Measurements from ENCODE around the gene MELK. TPM values are rescaled to one million over a fixed set of nuclear protein-coding genes. Genes with fewer than 3 reads are reported as not detected.

Gene MELK
- total RNA-seq, 2 experiments from 2014 or later, result 44.3 to 49.5 TPM

- Mint-ChIP-seq H3K27me3 (no peaks in the 10 kb centered on the region), H3K4me3 (no peak overlapping the region), H3K9me3 (no peaks in the 10 kb centered on the region), H3K36me3 (ENCODE audit: low read depth) (peaks cover 30% of the 10 kb centered on the region), H3K4me1 (ENCODE audit: low read depth) (no peaks in the 10 kb centered on the region), H3K27ac (no peak overlapping the region)
- ATAC-seq (no peak), DNase-seq (no peak)
- TF ChIP-seq CTCF (IDR thresholded peaks at IDR 0.05), result no peak
- intact Hi-C loops (cut with micrococcal nuclease), result no loop called here
- ChIA-PET CTCF (interaction anchor here (1.3 kb wide), 1 partner anchor 91 kb away, joined by 3 read pairs; no protein-coding TSS in a partner anchor), POLR2A (no interaction called here)
Measured at GRCh38 chr9:36637491-36638270, 65.0 kb downstream of the MELK start.

GRCh38 chr9:36640771-36641381 is 68.2 kb downstream of the MELK start:
- Mint-ChIP-seq H3K4me1 (ENCODE audit: low read depth) (no peaks in the 10 kb centered on the region), H3K9me3 (no peaks in the 10 kb centered on the region), H3K27me3 (no peaks in the 10 kb centered on the region), H3K4me3 (no peak overlapping the region), H3K36me3 (ENCODE audit: low read depth) (peaks cover 35% of the 10 kb centered on the region), H3K27ac (no peak overlapping the region)
- POLR2A ChIA-PET, result no interaction called here
- ATAC-seq, result no peak
- DNase-seq, result no peak
- TF ChIP-seq CTCF (IDR thresholded peaks at IDR 0.05), result no peak
- CTCF ChIA-PET, result no interaction called here
- intact Hi-C loops (cut with micrococcal nuclease), result no loop called here

- Mint-ChIP-seq H3K4me1 (ENCODE audit: low read depth) (no peaks in the 10 kb centered on the region), H3K27ac (no peak overlapping the region), H3K36me3 (ENCODE audit: low read depth) (peaks cover 38% of the 10 kb centered on the region), H3K27me3 (no peaks in the 10 kb centered on the region), H3K9me3 (no peaks in the 10 kb centered on the region), H3K4me3 (no peak overlapping the region)
- intact Hi-C loops (cut with micrococcal nuclease), result no loop called here
- POLR2A ChIA-PET, result interaction anchor here (0.6 kb wide), 1 partner anchor 8 kb away, joined by 4 read pairs; no protein-coding TSS in a partner anchor
- no peak for TF ChIP-seq CTCF (IDR thresholded peaks at IDR 0.05)
- CTCF ChIA-PET, result no interaction called here
- DNase-seq (no peak), ATAC-seq (no peak)
Measured at GRCh38 chr9:36642817-36643216, 70.1 kb downstream of the MELK start.

- Mint-ChIP-seq H3K4me1 (ENCODE audit: low read depth) (no peaks in the 10 kb centered on the region), H3K36me3 (ENCODE audit: low read depth) (peaks cover 48% of the 10 kb centered on the region), H3K9me3 (peaks cover 2% of the 10 kb centered on the region), H3K27me3 (no peaks in the 10 kb centered on the region), H3K4me3 (no peak overlapping the region), H3K27ac (no peak overlapping the region)
- CTCF ChIA-PET, result no interaction called here
- no peak for TF ChIP-seq CTCF (IDR thresholded peaks at IDR 0.05)
- DNase-seq (no peak), ATAC-seq (no peak)
- POLR2A ChIA-PET, result no interaction called here
- intact Hi-C loops (cut with micrococcal nuclease), result no loop called here
Measured at GRCh38 chr9:36656842-36657241, 84.1 kb downstream of the MELK start.

- intact Hi-C loops (cut with micrococcal nuclease), result no loop called here
- peaks cover 36% of the 10 kb centered on the region for H3K36me3 Mint-ChIP-seq (ENCODE audit: low read depth)
- H3K27me3 Mint-ChIP-seq, result no peaks in the 10 kb centered on the region
- POLR2A ChIA-PET, result no interaction called here
- DNase-seq (no peak), ATAC-seq (no peak)
- no peak overlapping the region for H3K27ac Mint-ChIP-seq
- H3K4me3 Mint-ChIP-seq, result no peak overlapping the region
- H3K9me3 Mint-ChIP-seq, result peaks cover 2% of the 10 kb centered on the region
- CTCF ChIA-PET, result no interaction called here
- TF ChIP-seq CTCF (IDR thresholded peaks at IDR 0.05), result no peak
- no peaks in the 10 kb centered on the region for H3K4me1 Mint-ChIP-seq (ENCODE audit: low read depth)
Measured at GRCh38 chr9:36659500-36659899, 86.8 kb downstream of the MELK start.

Data from activated CD8-positive, alpha-beta T cell treated with anti-CD3 and anti-CD28 coated beads for 36 hours (primary cell).